GM23248 (cell line): ENCODE measurements around the gene IVD.

Source experiments
- EZH2 ChIP-seq: fragments of 200-600 bp; sonication (generic); IDR thresholded peaks from 2 replicates; pipeline ENCODE4 v1.6.1; 2018; ENCODE audit warnings: antibody characterized with exemption, mild to moderate bottlenecking; ENCODE audit not compliant: insufficient read depth, poor library complexity, severe bottlenecking
- EZH2phosphoT487 ChIP-seq: fragments of 200-600 bp; sonication (generic); IDR thresholded peaks from 2 replicates; pipeline ENCODE4 v1.6.1; 2018; ENCODE audit warnings: antibody characterized with exemption, moderate library complexity, mild to moderate bottlenecking, low read depth; ENCODE audit not compliant: insufficient read depth

DNA sequence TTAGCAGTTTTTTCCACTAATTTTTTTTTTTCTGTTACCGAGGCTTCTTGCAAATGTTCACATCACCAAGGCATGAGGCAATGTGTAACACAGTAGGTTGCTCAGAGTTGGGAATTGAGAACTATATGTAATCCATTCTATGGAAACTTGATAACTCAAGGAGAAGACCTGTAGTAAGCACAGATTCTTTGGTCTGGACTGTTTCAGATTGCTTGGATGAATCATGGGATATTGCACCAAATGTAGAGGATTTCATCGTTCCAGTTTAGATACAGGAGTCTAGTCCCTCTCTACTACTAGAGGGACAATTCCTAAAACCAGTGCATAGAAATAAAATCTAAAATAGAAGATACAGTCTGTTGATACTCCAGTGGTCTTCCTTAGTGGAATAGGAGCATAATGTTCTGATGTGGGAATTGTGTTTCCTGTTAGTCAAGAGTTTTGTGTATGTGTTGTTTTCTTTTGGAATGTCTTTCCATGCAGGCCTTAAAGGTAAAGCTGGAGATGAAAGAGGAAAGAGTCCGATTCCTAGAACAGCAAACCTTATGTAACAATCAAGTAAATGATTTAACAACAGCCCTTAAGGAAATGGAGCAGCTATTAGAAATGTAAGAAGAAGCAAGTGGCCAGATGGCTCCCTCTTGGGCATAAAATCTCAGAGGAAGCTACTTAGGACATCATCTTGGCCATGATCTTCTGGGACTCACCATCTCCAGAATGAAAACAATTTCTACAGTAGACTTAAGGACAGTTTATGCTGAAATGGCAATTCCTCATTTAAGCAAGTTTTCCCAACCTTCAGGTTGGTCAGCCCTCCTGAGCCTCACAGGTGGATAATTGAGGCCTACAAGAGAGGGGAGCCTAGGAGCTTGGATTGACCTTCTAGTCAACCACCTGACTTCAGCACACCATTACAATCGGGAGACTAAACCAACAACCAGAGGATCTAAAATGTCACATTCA, 12.3 kb upstream of the IVD start:
- no peak for TF ChIP-seq EZH2phosphoT487
- TF ChIP-seq EZH2, result no peak
